Measurements from ENCODE around the gene ATOH1.

Gene ATOH1

DNA sequence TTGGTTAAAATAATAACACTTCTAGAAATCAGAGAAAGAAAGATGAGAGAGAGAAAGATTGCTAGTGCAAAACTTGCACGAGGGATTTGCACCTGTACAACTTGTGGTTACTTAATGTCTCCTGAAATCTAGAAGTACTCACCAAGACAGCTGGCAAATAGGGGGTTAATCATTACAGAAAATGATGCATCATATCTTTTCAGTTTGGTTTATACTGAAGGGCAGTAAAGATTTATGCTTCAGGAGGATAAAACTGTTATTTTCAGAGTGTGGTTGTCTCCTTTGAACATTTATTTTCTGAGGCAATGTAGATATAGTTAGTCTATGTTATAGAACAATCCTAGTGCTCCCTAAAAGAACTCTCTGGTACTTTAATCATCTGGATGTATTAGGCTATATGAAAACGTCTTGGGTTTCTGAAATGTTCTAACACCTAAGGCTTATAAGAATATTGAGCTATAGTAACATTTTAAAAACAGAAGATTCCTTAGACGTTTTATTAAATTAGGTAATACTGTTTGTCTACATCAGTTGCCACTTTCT lies 13.3 kb downstream of the ATOH1 start:
- TF ChIP-seq, protein P1, sequence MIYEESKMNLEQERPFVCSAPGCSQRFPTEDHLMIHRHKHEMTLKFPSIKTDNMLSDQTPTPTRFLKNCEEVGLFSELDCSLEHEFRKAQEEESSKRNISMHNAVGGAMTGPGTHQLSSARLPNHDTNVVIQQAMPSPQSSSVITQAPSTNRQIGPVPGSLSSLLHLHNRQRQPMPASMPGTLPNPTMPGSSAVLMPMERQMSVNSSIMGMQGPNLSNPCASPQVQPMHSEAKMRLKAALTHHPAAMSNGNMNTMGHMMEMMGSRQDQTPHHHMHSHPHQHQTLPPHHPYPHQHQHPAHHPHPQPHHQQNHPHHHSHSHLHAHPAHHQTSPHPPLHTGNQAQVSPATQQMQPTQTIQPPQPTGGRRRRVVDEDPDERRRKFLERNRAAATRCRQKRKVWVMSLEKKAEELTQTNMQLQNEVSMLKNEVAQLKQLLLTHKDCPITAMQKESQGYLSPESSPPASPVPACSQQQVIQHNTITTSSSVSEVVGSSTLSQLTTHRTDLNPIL (CRISPR knock-in tag; IDR thresholded peaks at IDR 0.05; ENCODE audit: low read depth) = no peak
- TF ChIP-seq ZNF8 (CRISPR knock-in tag; IDR thresholded peaks at IDR 0.05) (no peak), ESRRG (CRISPR knock-in tag; IDR thresholded peaks at IDR 0.05) (no peak), ZC3H10 (CRISPR knock-in tag; IDR thresholded peaks at IDR 0.05) (no peak), TCF4 (CRISPR knock-in tag; IDR thresholded peaks at IDR 0.05; ENCODE audit: borderline replicate concordance) (no peak), ZNF565 (CRISPR knock-in tag; conservative IDR thresholded peaks at IDR 0.05; ENCODE audit: low read depth) (no peak), ARNTL (CRISPR knock-in tag; IDR thresholded peaks at IDR 0.05; ENCODE audit: borderline replicate concordance, low read depth) (no peak), ZFP30 (CRISPR knock-in tag; IDR thresholded peaks at IDR 0.05) (no peak)
- TF ChIP-seq, protein P2, sequence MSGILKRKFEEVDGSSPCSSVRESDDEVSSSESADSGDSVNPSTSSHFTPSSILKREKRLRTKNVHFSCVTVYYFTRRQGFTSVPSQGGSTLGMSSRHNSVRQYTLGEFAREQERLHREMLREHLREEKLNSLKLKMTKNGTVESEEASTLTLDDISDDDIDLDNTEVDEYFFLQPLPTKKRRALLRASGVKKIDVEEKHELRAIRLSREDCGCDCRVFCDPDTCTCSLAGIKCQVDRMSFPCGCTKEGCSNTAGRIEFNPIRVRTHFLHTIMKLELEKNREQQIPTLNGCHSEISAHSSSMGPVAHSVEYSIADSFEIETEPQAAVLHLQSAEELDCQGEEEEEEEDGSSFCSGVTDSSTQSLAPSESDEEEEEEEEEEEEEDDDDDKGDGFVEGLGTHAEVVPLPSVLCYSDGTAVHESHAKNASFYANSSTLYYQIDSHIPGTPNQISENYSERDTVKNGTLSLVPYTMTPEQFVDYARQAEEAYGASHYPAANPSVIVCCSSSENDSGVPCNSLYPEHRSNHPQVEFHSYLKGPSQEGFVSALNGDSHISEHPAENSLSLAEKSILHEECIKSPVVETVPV (CRISPR knock-in tag; IDR thresholded peaks at IDR 0.05) = no peak
- TF ChIP-seq, protein P3, sequence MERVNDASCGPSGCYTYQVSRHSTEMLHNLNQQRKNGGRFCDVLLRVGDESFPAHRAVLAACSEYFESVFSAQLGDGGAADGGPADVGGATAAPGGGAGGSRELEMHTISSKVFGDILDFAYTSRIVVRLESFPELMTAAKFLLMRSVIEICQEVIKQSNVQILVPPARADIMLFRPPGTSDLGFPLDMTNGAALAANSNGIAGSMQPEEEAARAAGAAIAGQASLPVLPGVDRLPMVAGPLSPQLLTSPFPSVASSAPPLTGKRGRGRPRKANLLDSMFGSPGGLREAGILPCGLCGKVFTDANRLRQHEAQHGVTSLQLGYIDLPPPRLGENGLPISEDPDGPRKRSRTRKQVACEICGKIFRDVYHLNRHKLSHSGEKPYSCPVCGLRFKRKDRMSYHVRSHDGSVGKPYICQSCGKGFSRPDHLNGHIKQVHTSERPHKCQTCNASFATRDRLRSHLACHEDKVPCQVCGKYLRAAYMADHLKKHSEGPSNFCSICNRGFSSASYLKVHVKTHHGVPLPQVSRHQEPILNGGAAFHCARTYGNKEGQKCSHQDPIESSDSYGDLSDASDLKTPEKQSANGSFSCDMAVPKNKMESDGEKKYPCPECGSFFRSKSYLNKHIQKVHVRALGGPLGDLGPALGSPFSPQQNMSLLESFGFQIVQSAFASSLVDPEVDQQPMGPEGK (CRISPR knock-in tag; IDR thresholded peaks at IDR 0.05; ENCODE audit: borderline replicate concordance) = no peak
- ATAC-seq = no peak

DNA sequence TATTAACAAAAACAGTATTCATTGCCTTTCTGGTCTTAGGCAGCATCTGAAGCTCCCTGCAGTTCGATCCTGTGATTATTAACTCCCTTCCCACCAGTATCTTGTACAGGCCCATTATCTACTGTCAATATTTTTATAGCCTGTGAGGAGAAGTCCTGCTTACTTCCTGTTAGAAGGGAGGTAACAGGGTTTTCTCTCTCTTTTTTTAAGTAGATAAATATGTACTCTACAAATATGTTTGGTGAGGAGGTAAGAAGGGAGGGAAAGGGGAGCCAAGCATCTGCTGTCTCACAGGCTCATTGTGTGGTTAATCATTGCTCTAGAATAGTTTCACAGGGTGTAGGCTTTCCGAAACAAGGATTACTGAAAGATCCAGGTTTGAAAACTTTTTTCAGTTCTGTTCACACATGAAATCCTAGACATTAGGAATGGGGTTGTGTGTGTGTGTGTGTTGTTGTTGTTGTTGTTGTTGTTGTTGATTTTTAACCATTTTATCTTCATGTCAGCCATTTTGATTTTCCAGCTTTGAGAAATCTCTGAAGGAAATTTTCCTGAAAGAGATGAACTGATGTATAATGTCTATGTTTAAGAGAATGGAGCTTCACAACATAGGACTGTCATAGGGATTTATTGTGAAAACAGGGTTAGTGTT lies 14.2 kb downstream of the ATOH1 start:
- no peak for TF ChIP-seq CSDC2 (CRISPR knock-in tag; IDR thresholded peaks at IDR 0.05)
- no peak for ATAC-seq

DNA sequence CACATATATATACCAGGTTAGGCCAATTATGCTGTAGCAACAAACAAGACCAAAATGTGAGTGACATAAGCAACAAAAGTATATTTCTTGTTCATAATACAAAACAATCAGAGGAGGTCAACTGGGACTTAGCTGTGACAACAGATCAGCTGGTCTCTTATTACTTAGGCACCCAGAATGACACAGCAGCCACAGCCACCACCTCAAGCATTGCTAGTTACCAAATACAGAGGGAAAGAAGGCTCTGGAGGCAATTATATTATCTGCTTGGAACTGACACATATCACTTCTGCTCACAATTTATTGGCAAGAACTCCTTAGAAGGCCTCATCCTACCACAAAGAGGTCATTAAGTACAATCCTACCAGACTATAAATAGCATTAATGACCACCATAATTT lies 15.2 kb downstream of the ATOH1 start:
- no peak for ATAC-seq
- TF ChIP-seq ESRRG (CRISPR knock-in tag; IDR thresholded peaks at IDR 0.05) = no peak
- TF ChIP-seq ARNTL (CRISPR knock-in tag; IDR thresholded peaks at IDR 0.05; ENCODE audit: borderline replicate concordance, low read depth) = no peak
- TF ChIP-seq, protein P4, sequence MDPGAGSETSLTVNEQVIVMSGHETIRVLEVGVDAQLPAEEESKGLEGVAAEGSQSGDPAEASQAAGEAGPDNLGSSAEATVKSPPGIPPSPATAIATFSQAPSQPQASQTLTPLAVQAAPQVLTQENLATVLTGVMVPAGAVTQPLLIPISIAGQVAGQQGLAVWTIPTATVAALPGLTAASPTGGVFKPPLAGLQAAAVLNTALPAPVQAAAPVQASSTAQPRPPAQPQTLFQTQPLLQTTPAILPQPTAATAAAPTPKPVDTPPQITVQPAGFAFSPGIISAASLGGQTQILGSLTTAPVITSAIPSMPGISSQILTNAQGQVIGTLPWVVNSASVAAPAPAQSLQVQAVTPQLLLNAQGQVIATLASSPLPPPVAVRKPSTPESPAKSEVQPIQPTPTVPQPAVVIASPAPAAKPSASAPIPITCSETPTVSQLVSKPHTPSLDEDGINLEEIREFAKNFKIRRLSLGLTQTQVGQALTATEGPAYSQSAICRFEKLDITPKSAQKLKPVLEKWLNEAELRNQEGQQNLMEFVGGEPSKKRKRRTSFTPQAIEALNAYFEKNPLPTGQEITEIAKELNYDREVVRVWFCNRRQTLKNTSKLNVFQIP (CRISPR knock-in tag; IDR thresholded peaks at IDR 0.05; ENCODE audit: borderline replicate concordance, low read depth) = no peak
- TF ChIP-seq ZNF8 (CRISPR knock-in tag; IDR thresholded peaks at IDR 0.05) = no peak
- TF ChIP-seq OSR1 (CRISPR knock-in tag; IDR thresholded peaks at IDR 0.05) = no peak
- TF ChIP-seq, protein P3 (CRISPR knock-in tag; IDR thresholded peaks at IDR 0.05; ENCODE audit: borderline replicate concordance) = no peak
- no peak for TF ChIP-seq ZC3H10 (CRISPR knock-in tag; IDR thresholded peaks at IDR 0.05)
- no peak for TF ChIP-seq ZFP3 (CRISPR knock-in tag; IDR thresholded peaks at IDR 0.05)
- TF ChIP-seq, protein P5, sequence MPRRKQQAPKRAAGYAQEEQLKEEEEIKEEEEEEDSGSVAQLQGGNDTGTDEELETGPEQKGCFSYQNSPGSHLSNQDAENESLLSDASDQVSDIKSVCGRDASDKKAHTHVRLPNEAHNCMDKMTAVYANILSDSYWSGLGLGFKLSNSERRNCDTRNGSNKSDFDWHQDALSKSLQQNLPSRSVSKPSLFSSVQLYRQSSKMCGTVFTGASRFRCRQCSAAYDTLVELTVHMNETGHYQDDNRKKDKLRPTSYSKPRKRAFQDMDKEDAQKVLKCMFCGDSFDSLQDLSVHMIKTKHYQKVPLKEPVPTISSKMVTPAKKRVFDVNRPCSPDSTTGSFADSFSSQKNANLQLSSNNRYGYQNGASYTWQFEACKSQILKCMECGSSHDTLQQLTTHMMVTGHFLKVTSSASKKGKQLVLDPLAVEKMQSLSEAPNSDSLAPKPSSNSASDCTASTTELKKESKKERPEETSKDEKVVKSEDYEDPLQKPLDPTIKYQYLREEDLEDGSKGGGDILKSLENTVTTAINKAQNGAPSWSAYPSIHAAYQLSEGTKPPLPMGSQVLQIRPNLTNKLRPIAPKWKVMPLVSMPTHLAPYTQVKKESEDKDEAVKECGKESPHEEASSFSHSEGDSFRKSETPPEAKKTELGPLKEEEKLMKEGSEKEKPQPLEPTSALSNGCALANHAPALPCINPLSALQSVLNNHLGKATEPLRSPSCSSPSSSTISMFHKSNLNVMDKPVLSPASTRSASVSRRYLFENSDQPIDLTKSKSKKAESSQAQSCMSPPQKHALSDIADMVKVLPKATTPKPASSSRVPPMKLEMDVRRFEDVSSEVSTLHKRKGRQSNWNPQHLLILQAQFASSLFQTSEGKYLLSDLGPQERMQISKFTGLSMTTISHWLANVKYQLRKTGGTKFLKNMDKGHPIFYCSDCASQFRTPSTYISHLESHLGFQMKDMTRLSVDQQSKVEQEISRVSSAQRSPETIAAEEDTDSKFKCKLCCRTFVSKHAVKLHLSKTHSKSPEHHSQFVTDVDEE (CRISPR knock-in tag; IDR thresholded peaks at IDR 0.05) = no peak
- no peak for TF ChIP-seq TCF4 (CRISPR knock-in tag; IDR thresholded peaks at IDR 0.05; ENCODE audit: borderline replicate concordance)
- TF ChIP-seq, protein P2 (CRISPR knock-in tag; IDR thresholded peaks at IDR 0.05) = no peak
- no peak for TF ChIP-seq PPARA (CRISPR knock-in tag; IDR thresholded peaks at IDR 0.05; ENCODE audit: borderline replicate concordance)
- no peak for TF ChIP-seq ZFP30 (CRISPR knock-in tag; IDR thresholded peaks at IDR 0.05)
- TF ChIP-seq SNAI2 (CRISPR knock-in tag; IDR thresholded peaks at IDR 0.05) = no peak
- no peak for TF ChIP-seq GLIS3 (CRISPR knock-in tag; IDR thresholded peaks at IDR 0.05)
- TF ChIP-seq RARB (CRISPR knock-in tag; IDR thresholded peaks at IDR 0.05) = no peak

All from SK-N-SH treated with all-trans-retinoic acid at 6 μM for 48 hours (cell line).